HEK293T (cell line): ENCODE measurements around the gene TP53RK.

ENCODE experiments used
- CTCF ChIA-PET: fragments of 350-600 bp; formaldehyde crosslinking; extraction: SDS; loops from one replicate; lab custom pipeline; 2021; ENCODE audit warnings: antibody characterized with exemption, inconsistent platforms; lab: Yijun Ruan, JAX
- POLR2A ChIA-PET: fragments of 350-600 bp; formaldehyde crosslinking; extraction: SDS; loops from one replicate; lab custom pipeline; 2020; ENCODE audit warnings: antibody characterized with exemption, inconsistent platforms; lab: Yijun Ruan, JAX
- DNase-seq: peaks from one replicate; pipeline ENCODE4 v3.0.0; 2012; ENCODE audit warnings: mixed read lengths; ENCODE audit errors: extremely low spot score
- ARNT ChIP-seq: fragments of 450-650 bp; IDR thresholded peaks from 2 replicates; pipeline ENCODE4 v1.6.1; 2017; ENCODE audit warnings: mild to moderate bottlenecking
- BHLHE40 ChIP-seq: fragments of 450-650 bp; IDR thresholded peaks from 2 replicates; pipeline ENCODE4 v1.6.1; 2016; ENCODE audit warnings: mild to moderate bottlenecking, moderate library complexity, borderline replicate concordance
- CTBP1 ChIP-seq: fragments of 450-650 bp; IDR thresholded peaks from 2 replicates; pipeline ENCODE4 v1.6.1; 2016; ENCODE audit warnings: borderline replicate concordance
- ELF4 ChIP-seq: fragments of 450-650 bp; IDR thresholded peaks from 2 replicates; pipeline ENCODE4 v1.6.1; 2017; ENCODE audit warnings: antibody characterized with exemption
- FOXA1 ChIP-seq: fragments of 450-650 bp; IDR thresholded peaks from 2 replicates; pipeline ENCODE4 v1.6.1; 2016; ENCODE audit warnings: mild to moderate bottlenecking
- FOXK2 ChIP-seq: fragments of 450-650 bp; IDR thresholded peaks from 2 replicates; pipeline ENCODE4 v1.6.1; 2016; ENCODE audit warnings: mild to moderate bottlenecking
- FOXM1 ChIP-seq: fragments of 450-650 bp; IDR thresholded peaks from 2 replicates; pipeline ENCODE4 v1.6.1; 2017; ENCODE audit warnings: mild to moderate bottlenecking, borderline replicate concordance
- HDGF ChIP-seq: fragments of 450-650 bp; IDR thresholded peaks from 2 replicates; pipeline ENCODE4 v1.6.1; 2017; ENCODE audit warnings: antibody characterized with exemption, borderline replicate concordance
- L3MBTL2 ChIP-seq: fragments of 450-650 bp; conservative IDR thresholded peaks from 2 replicates; pipeline ENCODE4 v1.6.1; 2016; ENCODE audit warnings: mild to moderate bottlenecking
- LEF1 ChIP-seq: fragments of 450-650 bp; IDR thresholded peaks from 2 replicates; pipeline ENCODE4 v1.6.1; 2017; ENCODE audit warnings: mild to moderate bottlenecking, borderline replicate concordance
- NFRKB ChIP-seq: fragments of 450-650 bp; IDR thresholded peaks from 2 replicates; pipeline ENCODE4 v1.6.1; 2016; ENCODE audit warnings: mild to moderate bottlenecking, moderate library complexity
- PKNOX1 ChIP-seq: fragments of 450-650 bp; IDR thresholded peaks from 2 replicates; pipeline ENCODE4 v1.6.1; 2016
- SP1 ChIP-seq: fragments of 450-650 bp; IDR thresholded peaks from 2 replicates; pipeline ENCODE4 v1.6.1; 2017
- SUZ12 ChIP-seq: fragments of 450-650 bp; IDR thresholded peaks from 2 replicates; pipeline ENCODE4 v1.6.1; 2016; ENCODE audit warnings: mild to moderate bottlenecking
- TARDBP ChIP-seq: fragments of 450-650 bp; IDR thresholded peaks from 2 replicates; pipeline ENCODE4 v1.6.1; 2016
- ZNF384 ChIP-seq: fragments of 450-650 bp; IDR thresholded peaks from 2 replicates; pipeline ENCODE4 v1.6.1; 2016

TP53RK gene

GRCh38 chr20:46704714-46705377 lies 15.6 kb upstream of the TP53RK start:
- POLR2A ChIA-PET = no interaction called here
- no peak for TF ChIP-seq FOXA1
- no peak for TF ChIP-seq HDGF
- TF ChIP-seq ELF4 = no peak
- no peak for TF ChIP-seq LEF1
- no peak for TF ChIP-seq FOXK2
- no peak for TF ChIP-seq L3MBTL2
- no peak for TF ChIP-seq CTBP1
- TF ChIP-seq ZNF384 = no peak
- TF ChIP-seq FOXM1 = no peak
- TF ChIP-seq SUZ12 = no peak
- no peak for TF ChIP-seq NFRKB
- TF ChIP-seq SP1 = no peak
- TF ChIP-seq TARDBP = no peak
- CTCF ChIA-PET = no interaction called here

GRCh38 chr20:46703435-46703834 lies 14.2 kb upstream of the TP53RK start:
- no peak for TF ChIP-seq L3MBTL2
- no peak for TF ChIP-seq SP1
- TF ChIP-seq SUZ12 = no peak
- TF ChIP-seq ARNT = no peak
- no peak for TF ChIP-seq HDGF
- TF ChIP-seq NFRKB = no peak
- TF ChIP-seq ZNF384 = no peak
- no peak for TF ChIP-seq BHLHE40
- no peak for TF ChIP-seq FOXA1
- POLR2A ChIA-PET = no interaction called here
- CTCF ChIA-PET = interaction anchor here (0.6 to 0.8 kb wide), 2 partner anchors 8 to 21 kb away, joined by 3 read pairs; no protein-coding TSS in a partner anchor
- no peak for DNase-seq

More at GRCh38 chr20:46704714-46705377, 15.6 kb upstream of the TP53RK start:
- no peak for DNase-seq

GRCh38 chr20:46702447-46703203 lies 13.4 kb upstream of the TP53RK start:
- POLR2A ChIA-PET = interaction anchor here (1.3 kb wide), 1 partner anchor 13 kb away, joined by 3 read pairs; the partner anchor contains the start of gene TP53RK
- DNase-seq = no peak
- TF ChIP-seq FOXK2 = no peak
- TF ChIP-seq BHLHE40 = no peak
- no peak for TF ChIP-seq CTBP1
- no peak for TF ChIP-seq PKNOX1
- no peak for TF ChIP-seq NFRKB
- TF ChIP-seq LEF1 = no peak
- no peak for TF ChIP-seq ELF4
- TF ChIP-seq TARDBP = no peak
- no peak for TF ChIP-seq SP1
- no peak for TF ChIP-seq SUZ12
- no peak for TF ChIP-seq FOXM1
- CTCF ChIA-PET = interaction anchor here (0.6 to 0.8 kb wide), 2 partner anchors 8 to 140 kb away, joined by 3 to 6 read pairs; no protein-coding TSS in a partner anchor

GRCh38 chr20:46701986-46702385 lies 12.7 kb upstream of the TP53RK start:
- POLR2A ChIA-PET = interaction anchor here (1.3 to 1.6 kb wide), 2 partner anchors 12 to 13 kb away, joined by 3 to 4 read pairs; partner anchors contain the start of gene TP53RK
- TF ChIP-seq ZNF384 (no peak), BHLHE40 (no peak), FOXM1 (no peak), SP1 (no peak), NFRKB (no peak), PKNOX1 (no peak), ELF4 (no peak), SUZ12 (no peak), ARNT (no peak), FOXA1 (no peak)
- DNase-seq = no peak
- CTCF ChIA-PET = interaction anchor here (0.6 kb wide), 1 partner anchor 139 kb away, joined by 6 read pairs; no protein-coding TSS in a partner anchor

GRCh38 chr20:46701556-46701955 lies 12.3 kb upstream of the TP53RK start:
- DNase-seq = no peak
- CTCF ChIA-PET = interaction anchor here (0.6 kb wide), 1 partner anchor 139 kb away, joined by 6 read pairs; no protein-coding TSS in a partner anchor
- POLR2A ChIA-PET = interaction anchor here (1.6 kb wide), 1 partner anchor 12 kb away, joined by 4 read pairs; the partner anchor contains the start of gene TP53RK
- TF ChIP-seq NFRKB = no peak
- TF ChIP-seq SUZ12 = no peak
- TF ChIP-seq TARDBP = no peak
- TF ChIP-seq ZNF384 = no peak
- no peak for TF ChIP-seq FOXA1
- TF ChIP-seq LEF1 = no peak
- TF ChIP-seq ELF4 = no peak
- no peak for TF ChIP-seq L3MBTL2
- no peak for TF ChIP-seq SP1
- TF ChIP-seq ARNT = no peak
- no peak for TF ChIP-seq HDGF
- TF ChIP-seq BHLHE40 = no peak
- TF ChIP-seq CTBP1 = no peak

GRCh38 chr20:46701057-46701456 lies 11.8 kb upstream of the TP53RK start:
- ChIA-PET CTCF (no interaction called here), POLR2A (interaction anchor here (1.6 kb wide), 1 partner anchor 11 kb away, joined by 4 read pairs; the partner anchor contains the start of gene TP53RK)
- DNase-seq = no peak
- TF ChIP-seq BHLHE40 (no peak), SP1 (no peak), LEF1 (no peak), NFRKB (no peak), FOXM1 (no peak), ELF4 (no peak), L3MBTL2 (no peak), CTBP1 (no peak), HDGF (no peak), ZNF384 (no peak), FOXA1 (no peak)
